ENCODE measurements around the gene FAM32A.
A peak's percentile ranks its signal among the peaks of the same experiment; 100 is the strongest.

The FAM32A gene

DNA sequence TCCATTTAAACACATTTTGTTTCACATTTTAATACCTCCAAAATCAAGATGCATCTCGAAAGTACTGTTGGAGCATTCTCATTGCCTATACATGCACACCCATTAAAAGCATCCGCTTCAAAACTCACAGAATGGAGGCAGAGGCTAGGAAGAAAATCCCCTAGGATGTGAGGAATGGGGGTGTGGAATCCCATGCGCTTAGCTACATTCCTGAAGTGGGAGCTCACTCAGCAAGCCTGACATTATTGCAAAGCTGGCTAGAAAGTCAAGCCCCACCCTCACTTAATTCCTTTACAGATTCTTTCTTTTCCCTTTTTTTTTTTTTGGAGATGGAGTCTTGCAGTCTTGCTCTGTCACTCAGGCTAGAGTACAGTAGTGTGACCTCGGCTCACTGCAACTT, 4.6 kb upstream of the FAM32A start:
- H3K9me3 ChIP-seq (ENCODE audit: insufficient read depth, low read length): no peaks in the 10 kb centered on the region
- TF ChIP-seq YY1 (IDR thresholded peaks at IDR 0.05; ENCODE audit: insufficient read depth, insufficient read length) (no peak), SUZ12 (IDR thresholded peaks at IDR 0.05; ENCODE audit: extremely low read depth, insufficient read depth, insufficient read length) (no peak), ZNF274 (IDR thresholded peaks at IDR 0.05; ENCODE audit: low read depth, low read length) (no peak)
- no peaks in the 10 kb centered on the region for H3K27me3 ChIP-seq (ENCODE audit: insufficient read depth, insufficient read length)
- no peaks in the 10 kb centered on the region for H3K36me3 ChIP-seq (ENCODE audit: insufficient read depth, insufficient read length, low read length)
- H3K9ac ChIP-seq (ENCODE audit: insufficient read length, low read depth): no peak overlapping the region
- peak; percentile 68 for DNase-seq (ENCODE audit: low read depth, low spot score)
- H3K4me3 ChIP-seq (ENCODE audit: insufficient read length, low read depth): no peak overlapping the region
- no peaks in the 10 kb centered on the region for H3K4me1 ChIP-seq (ENCODE audit: insufficient read depth, insufficient read length)

DNA sequence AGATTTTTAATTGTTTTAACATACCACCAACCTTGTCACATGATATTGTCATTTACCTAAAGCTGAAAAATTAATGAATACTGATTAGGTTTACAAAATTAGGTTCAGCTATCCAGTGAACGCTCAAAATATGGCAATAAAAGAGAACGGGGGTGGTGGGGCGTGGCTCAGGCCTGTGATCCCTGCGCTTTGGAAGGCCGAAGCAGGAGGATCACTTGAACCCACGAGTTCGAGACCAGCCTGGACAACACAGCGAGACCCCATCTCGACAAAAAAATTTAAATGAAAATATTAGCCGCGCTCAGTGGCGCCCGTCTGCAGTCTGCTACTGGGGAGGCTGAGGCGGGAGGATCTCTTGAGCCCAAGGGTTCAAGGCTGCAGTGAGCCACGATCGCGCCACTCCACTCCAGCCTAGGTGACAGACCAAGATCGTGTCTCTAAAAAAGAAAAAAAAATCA, 516 bp upstream of the FAM32A start:
- DNase-seq (ENCODE audit: low read depth, low spot score): no peak
- Histone ChIP-seq H3K27me3 (ENCODE audit: insufficient read depth, insufficient read length) (no peaks in the 10 kb centered on the region), H3K9me3 (ENCODE audit: insufficient read depth, low read length) (no peaks in the 10 kb centered on the region), H3K9ac (ENCODE audit: insufficient read length, low read depth) (peak overlapping the region; percentile 78), H3K4me1 (ENCODE audit: insufficient read depth, insufficient read length) (no peaks in the 10 kb centered on the region), H3K36me3 (ENCODE audit: insufficient read depth, insufficient read length, low read length) (peaks cover 27% of the 10 kb centered on the region), H3K4me3 (ENCODE audit: insufficient read length, low read depth) (peak overlapping the region; percentile 99)
- TF ChIP-seq ZNF274 (IDR thresholded peaks at IDR 0.05; ENCODE audit: low read depth, low read length): no peak
- TF ChIP-seq SUZ12 (IDR thresholded peaks at IDR 0.05; ENCODE audit: extremely low read depth, insufficient read depth, insufficient read length): no peak
- TF ChIP-seq YY1 (IDR thresholded peaks at IDR 0.05; ENCODE audit: insufficient read depth, insufficient read length): no peak

DNA sequence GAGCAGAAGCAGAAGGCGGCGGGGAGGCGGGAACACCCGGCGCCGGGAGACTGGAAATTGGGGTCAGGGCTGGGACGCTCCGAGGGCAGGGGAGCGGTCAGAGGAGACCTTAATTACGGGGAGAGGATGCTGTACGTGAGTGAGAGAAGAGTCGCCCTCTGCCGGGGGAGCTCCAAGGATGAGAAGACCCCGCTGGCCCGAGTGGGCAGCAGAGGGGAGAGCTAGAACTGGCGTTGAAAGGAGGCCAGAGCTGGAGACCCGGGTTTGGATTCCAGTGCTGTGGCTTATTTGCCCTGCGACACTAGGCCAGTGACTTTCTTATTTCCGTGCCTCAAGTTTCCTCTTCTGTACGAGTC, 536 bp downstream of the FAM32A start:
- H3K36me3 ChIP-seq (ENCODE audit: insufficient read depth, insufficient read length, low read length): peaks cover 38% of the 10 kb centered on the region
- DNase-seq (ENCODE audit: low read depth, low spot score): peak; percentile 43
- H3K9ac ChIP-seq (ENCODE audit: insufficient read length, low read depth): peak overlapping the region; percentile 96
- no peaks in the 10 kb centered on the region for H3K4me1 ChIP-seq (ENCODE audit: insufficient read depth, insufficient read length)
- TF ChIP-seq SUZ12 (IDR thresholded peaks at IDR 0.05; ENCODE audit: extremely low read depth, insufficient read depth, insufficient read length) (no peak), ZNF274 (IDR thresholded peaks at IDR 0.05; ENCODE audit: low read depth, low read length) (no peak), YY1 (IDR thresholded peaks at IDR 0.05; ENCODE audit: insufficient read depth, insufficient read length) (no peak)
- H3K4me3 ChIP-seq (ENCODE audit: insufficient read length, low read depth): peak overlapping the region; percentile 99
- no peaks in the 10 kb centered on the region for H3K27me3 ChIP-seq (ENCODE audit: insufficient read depth, insufficient read length)
- H3K9me3 ChIP-seq (ENCODE audit: insufficient read depth, low read length): no peaks in the 10 kb centered on the region

DNA sequence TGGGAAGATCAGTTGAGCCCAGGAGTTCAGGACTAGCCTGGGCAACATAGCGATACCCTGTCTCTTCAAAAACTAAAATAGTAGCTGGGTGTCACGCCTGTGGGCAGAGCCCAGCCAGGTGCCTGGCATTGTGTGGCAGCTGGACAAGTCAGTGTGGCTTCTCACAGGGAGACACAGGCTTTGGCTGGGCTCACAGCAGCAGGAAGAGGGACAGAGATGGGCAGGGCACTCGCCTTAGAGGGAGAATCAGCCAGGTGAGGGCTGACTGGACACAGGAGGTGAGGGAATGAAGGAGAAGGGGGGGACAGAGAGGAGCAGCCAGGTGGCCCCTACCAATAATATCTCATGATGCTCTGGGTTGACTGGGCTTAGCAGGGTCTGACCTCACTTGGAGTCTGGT, 3.3 kb downstream of the FAM32A start:
- Histone ChIP-seq H3K4me1 (ENCODE audit: insufficient read depth, insufficient read length) (no peaks in the 10 kb centered on the region), H3K36me3 (ENCODE audit: insufficient read depth, insufficient read length, low read length) (peaks cover 52% of the 10 kb centered on the region), H3K9ac (ENCODE audit: insufficient read length, low read depth) (no peak overlapping the region), H3K27me3 (ENCODE audit: insufficient read depth, insufficient read length) (no peaks in the 10 kb centered on the region), H3K4me3 (ENCODE audit: insufficient read length, low read depth) (no peak overlapping the region), H3K9me3 (ENCODE audit: insufficient read depth, low read length) (no peaks in the 10 kb centered on the region)
- no peak for DNase-seq (ENCODE audit: low read depth, low spot score)
- no peak for TF ChIP-seq YY1 (IDR thresholded peaks at IDR 0.05; ENCODE audit: insufficient read depth, insufficient read length)
- no peak for TF ChIP-seq ZNF274 (IDR thresholded peaks at IDR 0.05; ENCODE audit: low read depth, low read length)
- TF ChIP-seq SUZ12 (IDR thresholded peaks at IDR 0.05; ENCODE audit: extremely low read depth, insufficient read depth, insufficient read length): no peak

DNA sequence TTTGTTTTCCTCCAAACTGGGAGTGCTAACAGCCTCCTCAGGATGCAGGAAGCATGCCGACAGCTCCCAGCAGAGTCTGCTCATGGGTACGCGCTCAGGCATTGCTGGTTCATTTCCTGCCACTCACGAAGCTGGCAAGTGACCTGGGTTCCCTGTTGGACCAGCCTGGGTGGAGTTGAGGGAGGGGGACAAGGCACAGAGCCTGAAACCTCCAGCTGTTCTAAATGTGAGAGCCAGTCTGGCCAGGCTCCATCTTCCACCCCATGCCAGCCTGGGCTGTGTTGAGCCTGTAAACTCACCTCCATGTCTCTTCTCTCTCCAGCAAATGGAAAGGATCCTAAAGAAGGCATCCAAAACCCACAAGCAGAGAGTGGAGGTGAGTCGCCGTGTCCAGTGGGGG, 5.0 kb downstream of the FAM32A start:
- H3K27me3 ChIP-seq (ENCODE audit: insufficient read depth, insufficient read length): no peaks in the 10 kb centered on the region
- no peaks in the 10 kb centered on the region for H3K4me1 ChIP-seq (ENCODE audit: insufficient read depth, insufficient read length)
- H3K4me3 ChIP-seq (ENCODE audit: insufficient read length, low read depth): no peak overlapping the region
- no peak for DNase-seq (ENCODE audit: low read depth, low spot score)
- peaks cover 52% of the 10 kb centered on the region for H3K36me3 ChIP-seq (ENCODE audit: insufficient read depth, insufficient read length, low read length)
- no peak overlapping the region for H3K9ac ChIP-seq (ENCODE audit: insufficient read length, low read depth)
- H3K9me3 ChIP-seq (ENCODE audit: insufficient read depth, low read length): no peaks in the 10 kb centered on the region
- TF ChIP-seq SUZ12 (IDR thresholded peaks at IDR 0.05; ENCODE audit: extremely low read depth, insufficient read depth, insufficient read length) (no peak), YY1 (IDR thresholded peaks at IDR 0.05; ENCODE audit: insufficient read depth, insufficient read length) (no peak)

DNA sequence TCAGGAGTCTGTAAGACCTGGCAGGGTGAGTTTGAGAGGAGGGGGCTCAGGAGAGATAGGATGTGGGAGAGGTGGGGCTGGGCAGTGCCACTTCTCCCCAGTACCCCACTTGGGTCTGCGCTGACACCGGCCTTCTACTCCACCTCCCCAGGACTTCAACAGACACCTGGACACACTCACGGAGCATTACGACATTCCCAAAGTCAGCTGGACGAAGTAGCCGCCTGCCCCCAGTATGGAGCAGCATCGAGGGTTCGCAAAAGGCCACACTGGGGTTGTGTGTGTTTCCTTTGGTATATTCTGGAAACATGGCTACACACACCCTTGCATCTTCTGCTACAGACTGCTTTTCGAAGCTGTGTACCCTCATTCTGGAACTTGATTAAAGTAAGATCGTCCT, 5.5 kb downstream of the FAM32A start:
- Histone ChIP-seq H3K36me3 (ENCODE audit: insufficient read depth, insufficient read length, low read length) (peaks cover 52% of the 10 kb centered on the region), H3K27me3 (ENCODE audit: insufficient read depth, insufficient read length) (no peaks in the 10 kb centered on the region), H3K4me1 (ENCODE audit: insufficient read depth, insufficient read length) (no peaks in the 10 kb centered on the region), H3K4me3 (ENCODE audit: insufficient read length, low read depth) (no peak overlapping the region), H3K9ac (ENCODE audit: insufficient read length, low read depth) (no peak overlapping the region), H3K9me3 (ENCODE audit: insufficient read depth, low read length) (no peaks in the 10 kb centered on the region)
- DNase-seq (ENCODE audit: low read depth, low spot score): no peak
- no peak for TF ChIP-seq SUZ12 (IDR thresholded peaks at IDR 0.05; ENCODE audit: extremely low read depth, insufficient read depth, insufficient read length)
- TF ChIP-seq ZNF274 (IDR thresholded peaks at IDR 0.05; ENCODE audit: low read depth, low read length): no peak
- TF ChIP-seq YY1 (IDR thresholded peaks at IDR 0.05; ENCODE audit: insufficient read depth, insufficient read length): no peak

DNA sequence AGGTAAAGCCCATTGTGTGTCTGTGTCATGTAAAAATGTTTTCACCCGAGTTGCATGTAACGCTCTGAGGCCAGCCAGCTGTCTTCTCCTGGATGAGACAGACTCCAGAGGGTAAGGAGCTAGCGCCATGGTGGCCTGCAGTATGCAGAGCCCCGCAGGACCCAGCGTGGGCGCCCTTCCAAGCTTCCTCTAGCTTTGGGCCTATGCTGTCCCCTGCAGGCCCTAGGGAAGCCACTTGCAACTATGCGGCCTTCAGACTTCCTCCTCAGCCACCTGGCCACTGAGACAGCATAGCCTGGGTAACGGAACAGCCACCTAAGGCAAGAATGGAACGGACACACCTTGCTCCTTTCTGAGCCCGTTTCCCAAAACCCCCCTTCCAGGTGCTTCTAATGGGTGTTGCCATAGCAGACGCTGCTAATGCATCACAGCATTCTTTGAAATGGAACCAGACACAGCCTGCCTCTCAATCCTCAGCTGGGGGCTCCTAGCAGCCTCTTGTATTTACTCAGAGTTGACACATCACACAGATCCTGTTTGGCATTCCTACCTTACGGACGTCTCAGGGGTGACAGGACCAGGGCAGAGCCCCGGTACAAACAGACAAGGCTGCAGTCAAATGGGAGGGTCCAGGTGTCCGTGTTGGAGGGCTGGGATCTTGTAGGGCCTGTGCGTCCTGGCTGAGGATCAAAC, 6.2 kb downstream of the FAM32A start:
- H3K4me3 ChIP-seq (ENCODE audit: insufficient read length, low read depth): no peak overlapping the region
- no peaks in the 10 kb centered on the region for H3K9me3 ChIP-seq (ENCODE audit: insufficient read depth, low read length)
- H3K4me1 ChIP-seq (ENCODE audit: insufficient read depth, insufficient read length): no peaks in the 10 kb centered on the region
- TF ChIP-seq SUZ12 (IDR thresholded peaks at IDR 0.05; ENCODE audit: extremely low read depth, insufficient read depth, insufficient read length) (no peak), ZNF274 (IDR thresholded peaks at IDR 0.05; ENCODE audit: low read depth, low read length) (no peak), YY1 (IDR thresholded peaks at IDR 0.05; ENCODE audit: insufficient read depth, insufficient read length) (no peak)
- H3K36me3 ChIP-seq (ENCODE audit: insufficient read depth, insufficient read length, low read length): peaks cover 52% of the 10 kb centered on the region
- no peaks in the 10 kb centered on the region for H3K27me3 ChIP-seq (ENCODE audit: insufficient read depth, insufficient read length)
- no peak for DNase-seq (ENCODE audit: low read depth, low spot score)
- H3K9ac ChIP-seq (ENCODE audit: insufficient read length, low read depth): no peak overlapping the region
